ENCODE results near the gene CALR3.

GRCh38 chr19:16463341-16463990, 32.5 kb downstream of the CALR3 start:
- TF ChIP-seq POLR2A (IDR thresholded peaks at IDR 0.05; ENCODE audit: low read depth, low read length) (no peak), POLR2AphosphoS5 (IDR thresholded peaks at IDR 0.05; ENCODE audit: low read depth, low read length) (no peak)
